Measurements from ENCODE around the gene ZNF598. TPM values are rescaled to one million over a fixed set of nuclear protein-coding genes. Genes with fewer than 3 reads are reported as not detected.
A peak's percentile ranks its signal among the peaks of the same experiment; 100 is the strongest.

Gene ZNF598
- total and polyA plus RNA-seq, 2 of the 13 experiments (the other 11 are each of a cell fraction or from before 2014, with no cell fraction given) = 13.5 to 14.2 TPM

- TF ChIP-seq SOX6 (IDR thresholded peaks at IDR 0.05) (no peak), SOX6 (CRISPR knock-in tag; IDR thresholded peaks at IDR 0.05) (no peak), ZNF224 (CRISPR knock-in tag; IDR thresholded peaks at IDR 0.05) (no peak), POLR2AphosphoS5 (IDR thresholded peaks at IDR 0.05; ENCODE audit: low read depth, low read length) (no peak), THAP11 (CRISPR knock-in tag; IDR thresholded peaks at IDR 0.05) (no peak), ZNF235 (CRISPR knock-in tag; IDR thresholded peaks at IDR 0.05; ENCODE audit: borderline replicate concordance) (no peak), LCORL (IDR thresholded peaks at IDR 0.05) (no peak), LCORL (CRISPR knock-in tag; IDR thresholded peaks at IDR 0.05) (0 out of 2 replicates have a peak, but pooled peaks have one; percentile 9), ZNF761 (CRISPR knock-in tag; conservative IDR thresholded peaks at IDR 0.05) (no peak), WIZ (CRISPR knock-in tag; IDR thresholded peaks at IDR 0.05) (no peak), HNRNPLL (IDR thresholded peaks at IDR 0.05; ENCODE audit: low read depth, low read length, poor library complexity, severe bottlenecking) (peak; percentile 74), TBL1XR1 (IDR thresholded peaks at IDR 0.05; ENCODE audit: borderline replicate concordance, low read length, partially characterized antibody) (no peak), HNF1B (CRISPR knock-in tag; IDR thresholded peaks at IDR 0.05) (no peak), ZFP82 (CRISPR knock-in tag; IDR thresholded peaks at IDR 0.05; ENCODE audit: borderline replicate concordance) (no peak), MEIS2 (CRISPR knock-in tag; IDR thresholded peaks at IDR 0.05) (0 out of 2 replicates have a peak, but pooled peaks have one; percentile 33), TCF12 (IDR thresholded peaks at IDR 0.05) (no peak), TCF12 (CRISPR knock-in tag; IDR thresholded peaks at IDR 0.05) (no peak), PHF5A (CRISPR knock-in tag; IDR thresholded peaks at IDR 0.05; ENCODE audit: low read depth, unreplicated experiment) (no peak), POGZ (CRISPR knock-in tag; IDR thresholded peaks at IDR 0.05) (no peak), ARID4A (CRISPR knock-in tag; IDR thresholded peaks at IDR 0.05; ENCODE audit: borderline replicate concordance) (peak; percentile 16), CBFB (CRISPR knock-in tag; IDR thresholded peaks at IDR 0.05) (0 out of 2 replicates have a peak, but pooled peaks have one; percentile 8), TGIF2 (CRISPR knock-in tag; IDR thresholded peaks at IDR 0.05) (no peak), KDM5A (IDR thresholded peaks at IDR 0.05; ENCODE audit: borderline replicate concordance, low read length) (0 out of 2 replicates have a peak, but pooled peaks have one; percentile 13), ZNF891 (CRISPR knock-in tag; IDR thresholded peaks at IDR 0.05) (0 out of 2 replicates have a peak, but pooled peaks have one; percentile 12), ZNF337 (CRISPR knock-in tag; IDR thresholded peaks at IDR 0.05; ENCODE audit: borderline replicate concordance, low read depth) (no peak)
- TF ChIP-seq, protein P1, sequence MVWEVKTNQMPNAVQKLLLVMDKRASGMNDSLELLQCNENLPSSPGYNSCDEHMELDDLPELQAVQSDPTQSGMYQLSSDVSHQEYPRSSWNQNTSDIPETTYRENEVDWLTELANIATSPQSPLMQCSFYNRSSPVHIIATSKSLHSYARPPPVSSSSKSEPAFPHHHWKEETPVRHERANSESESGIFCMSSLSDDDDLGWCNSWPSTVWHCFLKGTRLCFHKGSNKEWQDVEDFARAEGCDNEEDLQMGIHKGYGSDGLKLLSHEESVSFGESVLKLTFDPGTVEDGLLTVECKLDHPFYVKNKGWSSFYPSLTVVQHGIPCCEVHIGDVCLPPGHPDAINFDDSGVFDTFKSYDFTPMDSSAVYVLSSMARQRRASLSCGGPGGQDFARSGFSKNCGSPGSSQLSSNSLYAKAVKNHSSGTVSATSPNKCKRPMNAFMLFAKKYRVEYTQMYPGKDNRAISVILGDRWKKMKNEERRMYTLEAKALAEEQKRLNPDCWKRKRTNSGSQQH (CRISPR knock-in tag; IDR thresholded peaks at IDR 0.05; ENCODE audit: low read depth) = no peak
Observed at GRCh38 chr16:2009164-2009711, 383 bp downstream of the ZNF598 start (continued).

Measured in HepG2 (cell line).